Stomach (tissue), 19 donors: Measurements from ENCODE around the gene THOC6. TPM values are rescaled to one million over a fixed set of nuclear protein-coding genes. Genes with fewer than 3 reads are reported as not detected.
A peak's percentile ranks its signal among the peaks of the same experiment; 100 is the strongest.

Experiments
- DNase-seq, 2 donors: peaks; one replicate each; pipeline versions ENCODE4 v3.0.0 to v3.0.0-alpha.2; 2013 to 2019
- H3K27ac ChIP-seq, 5 donors: fragments of 200-600 bp in 4 of 5; sonication (generic) in 4 of 5; one replicate each; pipeline ENCODE4 v1.5.1; 2013 to 2019; ENCODE audit warnings: mild to moderate bottlenecking in 1 of 5, moderate library complexity in 1 of 5
- H3K27me3 ChIP-seq, 3 donors: fragments of 200-600 bp; sonication (generic); one replicate each; pipeline ENCODE4 v1.5.1; 2017 to 2019; ENCODE audit warnings: mixed run types in 1 of 3
- H3K36me3 ChIP-seq, 4 donors: fragments of 200-600 bp; sonication (generic); 1 replicate in 3 of 4; 2 replicates in 1 of 4; pipeline ENCODE4 v1.5.1; 2016 to 2019
- H3K4me1 ChIP-seq, 4 donors: fragments of 200-600 bp; sonication (generic); one replicate each; pipeline ENCODE4 v1.5.1; 2016 to 2019
- H3K4me3 ChIP-seq, 4 donors: fragments of 200-600 bp; sonication (generic) in 3 of 4; one replicate each; pipeline ENCODE4 v1.5.1; 2016 to 2019; ENCODE audit warnings: mild to moderate bottlenecking in 1 of 4
- H3K9me3 ChIP-seq, 4 donors: fragments of 200-600 bp; sonication (generic); one replicate each; pipeline ENCODE4 v1.5.1; 2016 to 2019
- EP300 ChIP-seq: sonication (generic); formaldehyde crosslinking; IDR thresholded peaks from one replicate; pipeline ENCODE4 v1.6.1; 2017; ENCODE audit warnings: antibody characterized with exemption
- POLR2A ChIP-seq, 4 donors: fragments of 450-650 bp; IDR thresholded peaks; one replicate each; pipeline ENCODE4 v1.6.1; 2016; ENCODE audit warnings: antibody characterized with exemption in 4 of 4, control low read depth in 2 of 4, mild to moderate bottlenecking in 1 of 4, moderate library complexity in 1 of 4
- POLR2AphosphoS5 ChIP-seq, 3 donors: sonication (generic); formaldehyde crosslinking; IDR thresholded peaks; one replicate each; pipeline ENCODE4 v1.6.1; 2016; ENCODE audit warnings: antibody characterized with exemption in 3 of 3
- whole genome bisulfite sequencing, 5 donors: extraction: QIAGEN DNeasy Blood & Tissue Kit in 3 of 5; methylation state at CpG; one replicate each; pipeline versions ENCODE4 v1.1.5 to v1.1.7; 2013 to 2018; 5-methylcytosine and 5-hydroxymethylcytosine counted together
- intact Hi-C: fragments of 100-400 bp; cut with DNase I; formaldehyde crosslinking; loops from one replicate; pipeline ENCODE4 v1.15.1; 2023; ENCODE audit warnings: low total_unique reads
- long read RNA-seq, 10 donors: transcript quantifications; one replicate each; lab custom pipeline, GENCODE V29; 2026
- polyA plus RNA-seq, 3 donors: library from polyadenylated mRNA; stranded (reverse); fragments of 200-250 nt; gene quantifications; one replicate each; pipeline ENCODE4 v1.2.3, GENCODE V29; 2013
- total RNA-seq, 5 donors: library from RNA; depleted of rRNA; stranded (reverse); fragments of >200 nt; gene quantifications; one replicate each; pipeline versions ENCODE4 v1.1.0 to v1.2.3, GENCODE V29; 2014 to 2016
- TF ChIP-seq, protein P1 (sequence below), 7 experiments: fragments of 450-650 bp in 4 of 7; fragments of 200-600 bp in 3 of 7; sonication (generic) in 3 of 7; IDR thresholded peaks; one replicate each; pipeline ENCODE4 v1.5.1; 2016 to 2019; ENCODE audit warnings: antibody characterized with exemption in 7 of 7, control low read depth in 2 of 7, mild to moderate bottlenecking in 1 of 7
- donor health status: healthy with polysubstance abuse.
- donor health status: Bipolar disorder and iron deficiency.
- donor health status: healthy.

Gene THOC6
- total RNA-seq (10 to 100 TPM in 4 of 5 donors, not detected in 1; 10.5 to 97.9 (median 22.2) TPM), polyA plus RNA-seq (10 to 100 TPM; 15.3 to 39.0 (median 32.8) TPM)
- long read RNA-seq, donor 1, transcript THOC6-202 (13 exons, 1,419 nt): major isoform, 8 of 8 reads
- long read RNA-seq, donor 1, partial matches to known transcripts: 0 of 8 reads
- long read RNA-seq, donor 1, other reads (novel, unspliced or antisense): 0 of 8 reads
- long read RNA-seq, donor 2, partial matches to known transcripts: 0 of 3 reads
- long read RNA-seq, donor 2, other reads (novel, unspliced or antisense): 0 of 3 reads
- long read RNA-seq, donor 3: 0 reads
- long read RNA-seq, donor 4, partial matches to known transcripts: 0 of 2 reads
- long read RNA-seq, donor 4, other reads (novel, unspliced or antisense): 0 of 2 reads
- long read RNA-seq, donor 5, partial matches to known transcripts: 0 of 3 reads
- long read RNA-seq, donor 5, other reads (novel, unspliced or antisense): 0 of 3 reads
- long read RNA-seq, donor 6, transcript THOC6-202 (13 exons, 1,419 nt): major isoform, 7 of 13 reads
- long read RNA-seq, donor 6, partial matches to known transcripts: 5 of 13 reads
- long read RNA-seq, donor 6, other reads (novel, unspliced or antisense): 0 of 13 reads
- long read RNA-seq, donor 7, transcript THOC6-202 (13 exons, 1,419 nt): major isoform, 6 of 6 reads
- long read RNA-seq, donor 7, partial matches to known transcripts: 0 of 6 reads
- long read RNA-seq, donor 7, other reads (novel, unspliced or antisense): 0 of 6 reads
- long read RNA-seq, donor 8, transcript THOC6-202 (13 exons, 1,419 nt): major isoform, 5 of 7 reads
- long read RNA-seq, donor 8, partial matches to known transcripts: 0 of 7 reads
- long read RNA-seq, donor 8, other reads (novel, unspliced or antisense): 0 of 7 reads
- long read RNA-seq, donor 9, partial matches to known transcripts: 0 of 2 reads
- long read RNA-seq, donor 9, other reads (novel, unspliced or antisense): 0 of 2 reads
- long read RNA-seq, donor 10, transcript THOC6-202 (13 exons, 1,419 nt): major isoform, 5 of 5 reads
- long read RNA-seq, donor 10, partial matches to known transcripts: 0 of 5 reads
- long read RNA-seq, donor 10, other reads (novel, unspliced or antisense): 0 of 5 reads

DNA sequence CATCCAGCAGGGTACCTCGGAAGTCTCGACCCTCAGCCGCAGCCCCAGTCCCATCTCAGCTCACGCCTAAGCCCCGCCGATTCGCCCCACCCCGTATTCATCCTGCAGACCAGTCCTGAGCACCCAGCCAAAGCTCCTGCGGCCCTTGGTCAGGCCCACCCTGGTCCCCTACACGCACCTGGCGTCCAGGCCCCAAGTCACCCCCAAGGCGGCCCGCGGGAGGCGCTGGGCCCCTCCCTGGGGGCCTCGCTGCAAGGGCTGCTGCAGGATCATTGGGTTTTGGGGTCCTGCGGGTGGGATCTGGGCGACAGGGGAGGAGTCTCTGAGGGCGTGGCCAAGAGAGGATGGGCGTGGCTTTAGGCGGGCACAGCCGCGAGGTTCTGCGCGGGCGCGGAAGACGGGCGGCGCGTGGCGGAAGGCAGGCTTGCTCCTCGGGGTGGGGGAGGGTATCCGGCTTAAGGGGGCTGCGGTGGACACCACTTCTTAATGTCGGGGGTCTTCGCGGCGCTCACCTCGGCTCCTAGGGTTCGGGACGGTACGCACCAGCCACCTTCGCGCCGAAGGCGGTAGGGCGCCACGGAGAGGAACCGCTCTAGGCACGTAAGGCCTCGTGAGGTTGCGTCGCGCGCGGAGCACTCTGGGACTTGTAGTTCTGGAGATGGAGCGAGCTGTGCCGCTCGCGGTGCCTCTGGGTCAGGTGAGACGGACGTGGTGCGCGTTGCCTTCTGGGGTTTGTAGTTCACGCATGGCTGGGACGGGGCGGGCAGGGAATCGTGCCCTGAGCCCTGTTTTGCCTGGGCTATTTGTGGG, at the start of gene THOC6, which contains the start of gene HCFC1R1:
Gene THOC6 (plus strand): TSS at position 367 of the 810 bp plus-strand sequence. CDS start 292 bp downstream, at position 659.
Gene HCFC1R1 (minus strand): TSS at position 274 of the 810 bp plus-strand sequence. CDS start 1 bp downstream, at position 273.
- Histone ChIP-seq H3K27ac (peak within 1 kb of the TSS; percentile 89 to 99 (median 98)), H3K4me3 (peak within 1 kb of the TSS; percentile 54 to 85 (median 72)), H3K9me3 (no peaks in the 10 kb centered on the region), H3K27me3 (peaks cover 0 to 13% (median 2%) of the 10 kb centered on the region in 3 donors), H3K4me1 (peaks cover 48 to 79% (median 76%) of the 10 kb centered on the region in 4 donors), H3K36me3 (peaks cover 14 to 24% (median 20%) of the 10 kb centered on the region in 4 donors)
- intact Hi-C loops: no loop called here
- DNase-seq: peak; percentile 98 to 99
- no peak for TF ChIP-seq EP300
- TF ChIP-seq POLR2AphosphoS5 (IDR thresholded peaks at IDR 0.05): peak; percentile 80 to 98 (median 87)
- peak in 1 of 4 donors; percentile 53 for TF ChIP-seq POLR2A (IDR thresholded peaks at IDR 0.05)
- TF ChIP-seq, protein P1, sequence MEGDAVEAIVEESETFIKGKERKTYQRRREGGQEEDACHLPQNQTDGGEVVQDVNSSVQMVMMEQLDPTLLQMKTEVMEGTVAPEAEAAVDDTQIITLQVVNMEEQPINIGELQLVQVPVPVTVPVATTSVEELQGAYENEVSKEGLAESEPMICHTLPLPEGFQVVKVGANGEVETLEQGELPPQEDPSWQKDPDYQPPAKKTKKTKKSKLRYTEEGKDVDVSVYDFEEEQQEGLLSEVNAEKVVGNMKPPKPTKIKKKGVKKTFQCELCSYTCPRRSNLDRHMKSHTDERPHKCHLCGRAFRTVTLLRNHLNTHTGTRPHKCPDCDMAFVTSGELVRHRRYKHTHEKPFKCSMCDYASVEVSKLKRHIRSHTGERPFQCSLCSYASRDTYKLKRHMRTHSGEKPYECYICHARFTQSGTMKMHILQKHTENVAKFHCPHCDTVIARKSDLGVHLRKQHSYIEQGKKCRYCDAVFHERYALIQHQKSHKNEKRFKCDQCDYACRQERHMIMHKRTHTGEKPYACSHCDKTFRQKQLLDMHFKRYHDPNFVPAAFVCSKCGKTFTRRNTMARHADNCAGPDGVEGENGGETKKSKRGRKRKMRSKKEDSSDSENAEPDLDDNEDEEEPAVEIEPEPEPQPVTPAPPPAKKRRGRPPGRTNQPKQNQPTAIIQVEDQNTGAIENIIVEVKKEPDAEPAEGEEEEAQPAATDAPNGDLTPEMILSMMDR (IDR thresholded peaks at IDR 0.05): no peak
- 0 to 2% (median 0%) methylated on average over 33 to 69 of the region's 69 CpGs for WGBS, 5 donors

DNA sequence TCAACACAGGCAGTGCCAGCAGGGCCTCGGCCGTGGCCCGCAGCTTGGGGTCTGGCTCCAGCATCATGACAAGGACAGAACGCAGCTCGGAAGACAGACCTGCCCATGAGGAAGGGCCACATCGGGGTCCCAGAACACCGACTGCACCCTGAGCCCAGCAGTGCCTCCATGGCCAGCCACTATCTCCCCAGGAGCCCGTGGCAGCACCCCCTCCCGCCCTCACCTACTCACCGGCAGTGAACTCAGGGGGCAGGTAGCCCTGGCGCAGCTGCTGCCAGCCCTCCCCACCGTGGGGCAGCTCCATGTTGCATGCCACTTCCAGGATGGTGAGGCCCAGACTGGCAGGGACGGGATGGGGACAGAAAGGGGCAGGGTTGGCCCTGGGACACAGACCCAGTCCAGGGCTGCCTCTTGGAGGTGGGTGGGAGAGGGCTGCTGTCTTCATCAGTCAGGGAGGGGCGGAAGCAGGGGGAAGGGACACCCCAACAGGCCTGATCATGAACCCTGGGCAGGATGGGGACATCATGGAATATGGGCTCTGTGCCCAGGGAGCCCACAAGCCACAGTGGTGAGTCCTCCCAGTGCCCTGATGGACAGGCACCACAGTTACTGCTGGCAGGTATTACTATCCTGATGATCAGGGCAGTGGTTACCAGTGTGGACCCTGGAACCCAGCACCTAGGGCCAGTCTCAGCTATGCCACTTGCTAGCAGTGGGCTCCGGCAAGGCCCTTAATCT, 49.3 kb upstream of the THOC6 start:
- Histone ChIP-seq H3K36me3 (peaks cover 0 to 10% (median 0%) of the 10 kb centered on the region in 4 donors), H3K4me1 (peaks cover 25 to 43% (median 31%) of the 10 kb centered on the region in 4 donors), H3K9me3 (no peaks in the 10 kb centered on the region), H3K27me3 (peaks cover 0 to 24% (median under 1%) of the 10 kb centered on the region in 3 donors), H3K27ac (no peak overlapping the region), H3K4me3 (no peak overlapping the region)
- DNase-seq: no peak
- no peak for TF ChIP-seq POLR2AphosphoS5 (IDR thresholded peaks at IDR 0.05)
- TF ChIP-seq, protein P1 (IDR thresholded peaks at IDR 0.05): no peak
- no peak for TF ChIP-seq POLR2A (IDR thresholded peaks at IDR 0.05)
- TF ChIP-seq EP300: no peak
- intact Hi-C loops: no loop called here
- 86 to 95% (median 90%) methylated on average over 7 to 15 of the region's 15 CpGs for WGBS, 5 donors

DNA sequence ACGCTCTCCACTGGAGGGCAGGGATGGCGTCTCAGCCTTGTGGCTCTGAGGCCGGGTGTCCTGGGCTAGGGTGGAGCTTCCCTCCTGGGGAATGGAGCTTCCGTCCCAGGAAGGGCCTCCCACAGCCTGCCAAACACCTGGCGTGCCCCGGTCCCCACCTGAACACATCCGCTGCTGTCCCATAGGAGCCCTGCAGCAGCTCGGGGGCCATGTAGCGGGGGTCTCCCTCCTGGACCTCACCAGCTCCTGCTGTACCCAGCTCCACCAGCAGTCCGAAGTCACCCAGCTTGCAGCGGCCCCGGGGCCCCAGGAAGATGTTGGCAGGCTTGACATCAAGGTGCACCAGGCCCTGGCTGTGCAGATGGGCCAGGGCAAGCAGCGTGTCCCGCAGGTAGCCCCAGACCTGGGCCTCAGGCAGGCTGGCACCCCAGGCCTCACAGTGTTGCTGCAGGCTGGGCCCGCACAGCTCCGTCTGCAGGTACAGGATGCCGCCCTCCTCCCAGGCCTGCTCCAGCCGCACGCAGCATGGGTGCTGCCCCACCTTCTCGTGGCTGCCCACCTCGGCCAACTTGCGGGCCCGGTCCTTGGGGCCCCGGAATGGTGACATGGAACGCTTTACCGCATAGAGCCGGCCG, 48.6 kb upstream of the THOC6 start:
- H3K36me3 ChIP-seq: peaks cover 0 to 10% (median 0%) of the 10 kb centered on the region in 4 donors
- H3K9me3 ChIP-seq: no peaks in the 10 kb centered on the region
- TF ChIP-seq, protein P1 (IDR thresholded peaks at IDR 0.05): no peak
- no peak for TF ChIP-seq POLR2A (IDR thresholded peaks at IDR 0.05)
- TF ChIP-seq POLR2AphosphoS5 (IDR thresholded peaks at IDR 0.05): no peak
- no peak for TF ChIP-seq EP300
- no peak overlapping the region for H3K4me3 ChIP-seq
- 91 to 95% (median 92%) methylated on average over 12 to 28 of the region's 28 CpGs for WGBS, 5 donors
- peaks cover 0 to 23% (median 7%) of the 10 kb centered on the region in 3 donors for H3K27me3 ChIP-seq
- peaks cover 24 to 43% (median 31%) of the 10 kb centered on the region in 4 donors for H3K4me1 ChIP-seq
- no peak for DNase-seq
- no peak overlapping the region for H3K27ac ChIP-seq
- intact Hi-C loops: no loop called here
